ENCODE measurements around the gene ABTB1.

DNA sequence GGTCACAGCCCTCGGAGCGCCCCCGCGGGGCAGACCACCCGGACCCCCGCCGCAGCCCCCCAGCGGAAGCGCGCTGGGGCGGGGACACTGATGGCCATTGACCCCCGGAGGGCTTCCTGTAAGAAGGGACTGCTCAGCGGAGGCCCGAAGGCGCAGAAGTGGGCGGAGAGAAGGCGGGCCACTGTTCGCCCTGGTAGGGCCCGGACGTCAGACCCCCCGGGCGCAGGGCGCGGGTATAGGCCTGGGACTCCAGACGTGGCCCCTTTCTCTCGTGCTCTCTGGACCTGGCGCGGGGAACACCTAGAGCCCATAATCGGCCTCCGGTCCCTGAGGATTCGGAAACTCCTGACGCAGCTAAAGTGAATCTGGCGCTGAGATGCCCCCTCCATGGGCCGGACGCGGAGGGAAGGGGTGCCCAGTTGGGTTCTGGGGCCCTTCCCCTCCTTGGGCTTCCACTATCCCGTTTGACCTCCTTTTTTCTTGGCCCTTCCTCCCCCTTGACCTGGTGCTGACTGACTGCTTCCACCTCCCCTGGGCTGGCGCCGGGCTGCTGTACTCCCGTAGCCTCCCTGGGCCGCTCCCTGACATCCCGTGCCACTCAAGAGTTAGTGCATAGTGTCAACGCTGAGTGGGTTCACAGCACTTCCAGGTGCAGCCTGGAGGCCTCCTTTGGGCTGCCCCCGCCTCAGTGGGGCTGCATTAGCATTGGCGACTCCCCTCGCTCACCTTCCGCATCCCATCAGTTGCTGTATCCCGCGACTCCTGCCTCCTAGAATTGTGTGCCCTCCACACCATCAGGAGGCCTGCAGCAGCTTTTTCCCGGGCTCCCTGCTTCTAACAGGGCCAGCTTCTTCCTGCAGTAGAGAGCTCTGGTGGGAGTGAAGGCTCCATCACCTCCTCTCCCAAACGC, 694 bp downstream of the ABTB1 start:
- TF ChIP-seq, protein P1, sequence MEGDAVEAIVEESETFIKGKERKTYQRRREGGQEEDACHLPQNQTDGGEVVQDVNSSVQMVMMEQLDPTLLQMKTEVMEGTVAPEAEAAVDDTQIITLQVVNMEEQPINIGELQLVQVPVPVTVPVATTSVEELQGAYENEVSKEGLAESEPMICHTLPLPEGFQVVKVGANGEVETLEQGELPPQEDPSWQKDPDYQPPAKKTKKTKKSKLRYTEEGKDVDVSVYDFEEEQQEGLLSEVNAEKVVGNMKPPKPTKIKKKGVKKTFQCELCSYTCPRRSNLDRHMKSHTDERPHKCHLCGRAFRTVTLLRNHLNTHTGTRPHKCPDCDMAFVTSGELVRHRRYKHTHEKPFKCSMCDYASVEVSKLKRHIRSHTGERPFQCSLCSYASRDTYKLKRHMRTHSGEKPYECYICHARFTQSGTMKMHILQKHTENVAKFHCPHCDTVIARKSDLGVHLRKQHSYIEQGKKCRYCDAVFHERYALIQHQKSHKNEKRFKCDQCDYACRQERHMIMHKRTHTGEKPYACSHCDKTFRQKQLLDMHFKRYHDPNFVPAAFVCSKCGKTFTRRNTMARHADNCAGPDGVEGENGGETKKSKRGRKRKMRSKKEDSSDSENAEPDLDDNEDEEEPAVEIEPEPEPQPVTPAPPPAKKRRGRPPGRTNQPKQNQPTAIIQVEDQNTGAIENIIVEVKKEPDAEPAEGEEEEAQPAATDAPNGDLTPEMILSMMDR (IDR thresholded peaks at IDR 0.05; ENCODE audit: low read length) = no peak
- TF ChIP-seq EZH2phosphoT487 (IDR thresholded peaks at IDR 0.05; ENCODE audit: low read length) = no peak
